Natural killer cell (primary cell): ENCODE results near the gene SND1. TPM values are rescaled to one million over a fixed set of nuclear protein-coding genes. Genes with fewer than 3 reads are reported as not detected.

ENCODE experiments used
- ATAC-seq, 3 donors: fragments of 150-1000 bp in 2 of 3; fragments of 200-7000 bp in 1 of 3; cut with Tn5 transposase; 1 replicate in 1 of 3; 2 replicates in 2 of 3; pipeline ENCODE4 v1.10.0; 2021; ENCODE audit warnings: mild to moderate bottlenecking in 2 of 3, moderate library complexity in 2 of 3
- DNase-seq, 2 donors: peaks; one replicate each; pipeline versions ENCODE4 v3.0.0 to v3.0.0-alpha.2; 2013 to 2021; ENCODE audit warnings: mixed read lengths in 1 of 2
- H3K27ac ChIP-seq: one replicate; pipeline ENCODE4 v1.5.1; 2013; ENCODE audit warnings: mild to moderate bottlenecking, low read length
- H3K27me3 ChIP-seq: one replicate; pipeline ENCODE4 v1.6.1; 2013; ENCODE audit warnings: low read length; ENCODE audit not compliant: control insufficient read depth, insufficient read depth
- H3K36me3 ChIP-seq: one replicate; pipeline ENCODE4 v1.6.1; 2013; ENCODE audit warnings: low read length; ENCODE audit not compliant: control insufficient read depth, insufficient read depth
- H3K4me1 ChIP-seq: one replicate; pipeline ENCODE4 v1.6.1; 2013; ENCODE audit warnings: low read length; ENCODE audit not compliant: control insufficient read depth, insufficient read depth
- H3K4me3 ChIP-seq: one replicate; pipeline ENCODE4 v1.5.1; 2013; ENCODE audit warnings: low read length
- H3K9me3 ChIP-seq: one replicate; pipeline ENCODE4 v1.6.1; 2013; ENCODE audit warnings: low read length; ENCODE audit not compliant: control insufficient read depth, insufficient read depth
- H3K27ac Mint-ChIP-seq, 2 donors: one replicate each; pipeline ENCODE4 v1.8.0; 2022; ENCODE audit warnings: mild to moderate bottlenecking in 2 of 2, mixed read lengths in 2 of 2, moderate library complexity in 1 of 2
- H3K27me3 Mint-ChIP-seq, 2 donors: one replicate each; pipeline ENCODE4 v1.8.0; 2022; ENCODE audit warnings: low read depth in 2 of 2, mixed read lengths in 2 of 2
- H3K36me3 Mint-ChIP-seq: one replicate; pipeline ENCODE4 v1.8.0; 2022; ENCODE audit warnings: mixed read lengths
- H3K4me1 Mint-ChIP-seq, 2 donors: one replicate each; pipeline ENCODE4 v1.8.0; 2022; ENCODE audit warnings: mixed read lengths in 2 of 2
- H3K4me3 Mint-ChIP-seq: one replicate; pipeline ENCODE4 v1.8.0; 2022; ENCODE audit warnings: mild to moderate bottlenecking, moderate library complexity, mixed read lengths
- H3K9me3 Mint-ChIP-seq, 2 donors: one replicate each; pipeline ENCODE4 v1.8.0; 2022; ENCODE audit warnings: mixed read lengths in 2 of 2
- WGBS: methylation state at CpG from one replicate; pipeline ENCODE4 v1.1.7; 2013; ENCODE audit warnings: missing lambda C conversion rate; ENCODE audit not compliant: insufficient coverage; 5-methylcytosine and 5-hydroxymethylcytosine counted together
- intact Hi-C: fragments of 100-400 bp; cut with micrococcal nuclease; formaldehyde crosslinking; loops from one replicate; pipeline ENCODE4 v1.14.2; 2022
- total RNA-seq, 4 donors: library from RNA; stranded (reverse); fragments of 120-200 nt in 1 of 4; gene quantifications; one replicate each; pipeline versions ENCODE4 v1.2.3 to v1.2.4, GENCODE V29; 2013 to 2022
- TF ChIP-seq, protein P1 (sequence below): fragments of 200-600 bp; IDR thresholded peaks from one replicate; pipeline ENCODE4 v1.8.0; 2022; ENCODE audit warnings: antibody characterized with exemption

Gene SND1
- total RNA-seq, 3 donors from 2014 or later (not counting 1 experiment from before 2014, with no cell fraction given) = 149 to 188 (median 149) TPM

DNA sequence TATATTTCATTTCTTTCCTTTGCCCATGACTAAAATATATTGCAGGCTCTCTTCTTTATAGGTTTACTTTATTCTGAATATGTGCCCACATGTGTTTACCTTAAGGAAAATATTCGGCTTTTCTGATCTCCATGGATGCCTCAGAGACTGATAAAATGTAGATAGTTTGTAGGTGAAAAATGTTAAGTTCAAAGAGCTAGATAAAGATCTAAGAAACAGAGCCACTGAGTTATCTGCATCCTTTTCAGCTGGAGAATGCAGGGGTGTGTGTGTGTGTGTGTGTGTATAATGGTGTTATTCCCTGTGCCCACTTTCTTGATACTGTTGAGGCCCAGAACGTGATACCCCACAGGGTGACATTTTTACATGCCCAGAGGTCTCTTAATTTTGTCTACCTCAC, 228.5 kb downstream of the SND1 start:
- Mint-ChIP-seq H3K27me3 (no peaks in the 10 kb centered on the region), H3K27ac (no peak overlapping the region), H3K4me3 (no peak overlapping the region), H3K4me1 (peaks cover 22 to 23% of the 10 kb centered on the region in 2 donors), H3K9me3 (no peaks in the 10 kb centered on the region), H3K36me3 (no peaks in the 10 kb centered on the region)
- TF ChIP-seq, protein P1, sequence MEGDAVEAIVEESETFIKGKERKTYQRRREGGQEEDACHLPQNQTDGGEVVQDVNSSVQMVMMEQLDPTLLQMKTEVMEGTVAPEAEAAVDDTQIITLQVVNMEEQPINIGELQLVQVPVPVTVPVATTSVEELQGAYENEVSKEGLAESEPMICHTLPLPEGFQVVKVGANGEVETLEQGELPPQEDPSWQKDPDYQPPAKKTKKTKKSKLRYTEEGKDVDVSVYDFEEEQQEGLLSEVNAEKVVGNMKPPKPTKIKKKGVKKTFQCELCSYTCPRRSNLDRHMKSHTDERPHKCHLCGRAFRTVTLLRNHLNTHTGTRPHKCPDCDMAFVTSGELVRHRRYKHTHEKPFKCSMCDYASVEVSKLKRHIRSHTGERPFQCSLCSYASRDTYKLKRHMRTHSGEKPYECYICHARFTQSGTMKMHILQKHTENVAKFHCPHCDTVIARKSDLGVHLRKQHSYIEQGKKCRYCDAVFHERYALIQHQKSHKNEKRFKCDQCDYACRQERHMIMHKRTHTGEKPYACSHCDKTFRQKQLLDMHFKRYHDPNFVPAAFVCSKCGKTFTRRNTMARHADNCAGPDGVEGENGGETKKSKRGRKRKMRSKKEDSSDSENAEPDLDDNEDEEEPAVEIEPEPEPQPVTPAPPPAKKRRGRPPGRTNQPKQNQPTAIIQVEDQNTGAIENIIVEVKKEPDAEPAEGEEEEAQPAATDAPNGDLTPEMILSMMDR = no peak
- intact Hi-C loops = no loop called here
- DNase-seq (no peak), ATAC-seq (no peak)
- Histone ChIP-seq H3K4me3 (no peak overlapping the region), H3K27me3 (no peaks in the 10 kb centered on the region), H3K9me3 (no peaks in the 10 kb centered on the region), H3K27ac (no peak overlapping the region), H3K36me3 (no peaks in the 10 kb centered on the region), H3K4me1 (no peaks in the 10 kb centered on the region)
- WGBS = 82% methylated on average over 2 of the region's 2 CpGs

DNA sequence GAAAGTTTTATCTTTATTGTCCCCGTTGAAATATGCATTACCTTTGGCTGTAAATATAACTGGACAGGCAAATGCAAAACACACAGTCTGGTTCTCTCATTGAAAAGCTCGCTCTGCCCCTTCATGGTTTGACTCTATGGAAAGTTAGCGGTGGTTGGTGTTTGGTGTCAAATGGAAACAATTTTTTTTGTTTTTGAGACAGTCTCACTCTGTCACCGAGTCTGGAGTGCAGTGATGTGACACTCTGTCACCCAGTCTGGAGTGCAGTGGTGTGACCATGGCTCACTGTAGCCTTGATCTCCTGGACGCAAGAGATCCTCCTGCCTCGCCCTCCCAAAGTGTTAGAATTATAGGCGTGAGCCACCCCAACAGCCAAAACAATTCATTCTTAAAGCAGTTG, 229.6 kb downstream of the SND1 start:
- Histone ChIP-seq H3K9me3 (no peaks in the 10 kb centered on the region), H3K36me3 (no peaks in the 10 kb centered on the region), H3K27ac (no peak overlapping the region), H3K27me3 (no peaks in the 10 kb centered on the region), H3K4me3 (no peak overlapping the region), H3K4me1 (no peaks in the 10 kb centered on the region)
- DNase-seq (no peak), ATAC-seq (no peak)
- WGBS = 77% methylated on average over 7 of the region's 7 CpGs
- no peaks in the 10 kb centered on the region for H3K9me3 Mint-ChIP-seq
- TF ChIP-seq, protein P1 = no peak
- H3K27me3 Mint-ChIP-seq = no peaks in the 10 kb centered on the region
- H3K4me1 Mint-ChIP-seq = peaks cover 27 to 30% of the 10 kb centered on the region in 2 donors
- H3K4me3 Mint-ChIP-seq = no peak overlapping the region
- intact Hi-C loops = no loop called here
- H3K36me3 Mint-ChIP-seq = no peaks in the 10 kb centered on the region
- peak overlapping the region in 1 of 2 donors; percentile 30 for H3K27ac Mint-ChIP-seq

DNA sequence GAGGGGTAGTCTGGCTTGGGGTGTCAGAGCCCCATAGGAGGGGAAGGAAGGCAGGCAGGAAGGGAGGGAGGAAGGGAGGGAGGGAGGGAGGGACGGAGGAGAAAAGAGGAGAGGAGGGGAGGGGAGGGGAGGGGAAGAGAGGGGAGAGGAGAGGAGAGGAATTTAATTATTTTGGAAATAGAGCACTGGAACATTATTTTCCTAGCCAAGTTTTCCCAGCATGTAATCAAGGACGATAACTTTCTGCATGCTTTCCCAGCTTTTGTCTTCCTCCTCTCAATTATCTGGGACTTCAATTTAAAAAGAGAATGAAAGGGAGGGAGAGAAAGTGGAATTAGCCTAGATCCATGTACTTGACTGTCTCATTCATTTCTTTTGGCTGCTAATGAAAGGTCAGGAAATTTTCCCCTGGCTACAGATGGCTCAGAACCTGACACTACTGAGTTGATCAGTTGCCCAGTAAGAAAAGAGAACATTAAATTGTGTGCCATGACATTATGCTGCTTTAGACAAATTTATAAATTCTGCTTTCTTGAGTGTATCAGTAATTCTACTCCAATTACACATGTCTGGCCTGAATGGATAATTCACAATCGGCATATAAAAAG, 230.4 kb downstream of the SND1 start:
- Mint-ChIP-seq H3K4me3 (no peak overlapping the region), H3K27me3 (no peaks in the 10 kb centered on the region), H3K36me3 (no peaks in the 10 kb centered on the region), H3K9me3 (no peaks in the 10 kb centered on the region), H3K27ac (no peak overlapping the region), H3K4me1 (peaks cover 27 to 30% of the 10 kb centered on the region in 2 donors)
- TF ChIP-seq, protein P1 = no peak
- WGBS = 78% methylated on average over 3 of the region's 3 CpGs
- intact Hi-C loops = no loop called here
- Histone ChIP-seq H3K4me1 (no peaks in the 10 kb centered on the region), H3K27ac (no peak overlapping the region), H3K27me3 (no peaks in the 10 kb centered on the region), H3K36me3 (no peaks in the 10 kb centered on the region), H3K9me3 (no peaks in the 10 kb centered on the region), H3K4me3 (no peak overlapping the region)
- ATAC-seq (no peak), DNase-seq (no peak)

DNA sequence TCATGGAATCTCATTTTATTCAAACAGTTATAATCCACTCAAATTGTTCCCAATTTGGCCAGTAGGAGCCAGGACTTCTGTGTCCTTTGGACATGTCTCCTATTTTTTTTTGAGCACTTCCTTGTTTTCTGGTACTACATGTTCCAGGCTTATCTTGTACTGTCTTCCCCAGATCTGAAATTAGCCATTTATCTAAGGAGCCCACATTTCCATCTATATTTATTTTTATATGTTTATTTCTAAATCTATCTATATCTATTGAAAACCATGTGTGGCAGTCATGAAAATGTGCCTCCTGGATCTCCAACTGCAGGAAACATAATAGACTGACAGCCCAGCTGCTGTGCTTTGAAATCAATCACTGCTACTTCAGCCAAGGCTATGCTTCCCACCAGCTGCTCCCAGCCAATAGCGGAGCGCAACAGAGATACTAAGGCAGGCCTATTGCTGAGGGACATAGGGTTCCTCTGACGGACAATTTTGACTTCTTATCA, 232.1 kb downstream of the SND1 start:
- DNase-seq = no peak
- Mint-ChIP-seq H3K27ac (no peak overlapping the region), H3K4me3 (no peak overlapping the region), H3K9me3 (no peaks in the 10 kb centered on the region), H3K4me1 (peaks cover 30 to 31% of the 10 kb centered on the region in 2 donors), H3K27me3 (no peaks in the 10 kb centered on the region), H3K36me3 (no peaks in the 10 kb centered on the region)
- intact Hi-C loops = no loop called here
- TF ChIP-seq, protein P1 = no peak
- Histone ChIP-seq H3K9me3 (no peaks in the 10 kb centered on the region), H3K27me3 (no peaks in the 10 kb centered on the region), H3K4me1 (no peaks in the 10 kb centered on the region), H3K4me3 (no peak overlapping the region), H3K27ac (no peak overlapping the region), H3K36me3 (peaks cover 10% of the 10 kb centered on the region)
- 98% methylated on average over 3 of the region's 3 CpGs for WGBS
- ATAC-seq = no peak
